Measurements from ENCODE around the gene NUBPL.

DNA sequence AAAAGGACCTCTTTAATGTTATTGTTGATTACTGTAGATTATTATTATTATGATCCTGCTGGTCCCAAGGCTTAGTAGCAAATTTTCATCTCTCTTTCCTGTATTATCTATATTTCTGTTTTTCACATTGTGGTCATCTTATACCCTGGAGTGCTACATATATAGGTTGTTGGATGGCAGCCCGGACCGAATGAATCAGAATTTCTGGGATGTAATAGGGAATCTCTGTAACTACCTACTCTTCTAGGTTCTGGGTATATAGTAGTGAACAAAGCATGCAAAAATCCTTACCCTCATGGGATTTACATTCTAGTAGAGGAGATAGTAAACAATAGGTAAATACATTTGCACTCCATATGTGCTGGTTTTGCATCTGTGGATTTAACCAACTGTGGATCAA, 31.4 kb downstream of the NUBPL start:
- TF ChIP-seq POLR2A (IDR thresholded peaks at IDR 0.05; ENCODE audit: low read length) (no peak), GATA1 (IDR thresholded peaks at IDR 0.05; ENCODE audit: low read depth, low read length) (no peak)
